Neural progenitor cell (in vitro differentiated cells): ENCODE results near the gene CCDC124.

ENCODE experiments used
- EZH2 ChIP-seq: fragments of 200-600 bp; sonication (generic); IDR thresholded peaks from 2 replicates; pipeline ENCODE4 v1.6.1; 2017; ENCODE audit warnings: antibody characterized with exemption, mild to moderate bottlenecking, moderate library complexity
- EZH2phosphoT487 ChIP-seq: fragments of 200-600 bp; sonication (generic); IDR thresholded peaks from 2 replicates; pipeline ENCODE4 v1.6.1; 2017; ENCODE audit warnings: antibody characterized with exemption
- TF ChIP-seq, protein P1 (sequence below): fragments of 200-600 bp; sonication (generic); IDR thresholded peaks from 2 replicates; pipeline ENCODE4 v1.5.1; 2017; ENCODE audit warnings: antibody characterized with exemption, mild to moderate bottlenecking

- TF ChIP-seq, protein P1, sequence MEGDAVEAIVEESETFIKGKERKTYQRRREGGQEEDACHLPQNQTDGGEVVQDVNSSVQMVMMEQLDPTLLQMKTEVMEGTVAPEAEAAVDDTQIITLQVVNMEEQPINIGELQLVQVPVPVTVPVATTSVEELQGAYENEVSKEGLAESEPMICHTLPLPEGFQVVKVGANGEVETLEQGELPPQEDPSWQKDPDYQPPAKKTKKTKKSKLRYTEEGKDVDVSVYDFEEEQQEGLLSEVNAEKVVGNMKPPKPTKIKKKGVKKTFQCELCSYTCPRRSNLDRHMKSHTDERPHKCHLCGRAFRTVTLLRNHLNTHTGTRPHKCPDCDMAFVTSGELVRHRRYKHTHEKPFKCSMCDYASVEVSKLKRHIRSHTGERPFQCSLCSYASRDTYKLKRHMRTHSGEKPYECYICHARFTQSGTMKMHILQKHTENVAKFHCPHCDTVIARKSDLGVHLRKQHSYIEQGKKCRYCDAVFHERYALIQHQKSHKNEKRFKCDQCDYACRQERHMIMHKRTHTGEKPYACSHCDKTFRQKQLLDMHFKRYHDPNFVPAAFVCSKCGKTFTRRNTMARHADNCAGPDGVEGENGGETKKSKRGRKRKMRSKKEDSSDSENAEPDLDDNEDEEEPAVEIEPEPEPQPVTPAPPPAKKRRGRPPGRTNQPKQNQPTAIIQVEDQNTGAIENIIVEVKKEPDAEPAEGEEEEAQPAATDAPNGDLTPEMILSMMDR: no peak
- no peak for TF ChIP-seq EZH2
- no peak for TF ChIP-seq EZH2phosphoT487
These were observed 35.5 kb downstream of the CCDC124 start for GRCh38 chr19:17968362-17968761.
